ENCODE measurements around the gene IRF2BP1. TPM values are rescaled to one million over a fixed set of nuclear protein-coding genes. Genes with fewer than 3 reads are reported as not detected.

Gene IRF2BP1
- total RNA-seq, 1 experiment from 2014 or later: 21.1 TPM

- H3K4me3 ChIP-seq (ENCODE audit: low read length): no peak overlapping the region
- no peaks in the 10 kb centered on the region for H3K36me3 ChIP-seq (ENCODE audit: insufficient read depth, low read length)
- no peak overlapping the region for H3K9ac ChIP-seq (ENCODE audit: low read length)
- H3K4me1 ChIP-seq (ENCODE audit: low read length): no peaks in the 10 kb centered on the region
- no peak overlapping the region for H3K4me2 ChIP-seq (ENCODE audit: low read depth, low read length, poor library complexity, severe bottlenecking)
- no peaks in the 10 kb centered on the region for H3K27me3 ChIP-seq (ENCODE audit: low read length)
- DNase-seq: no peak
- no peaks in the 10 kb centered on the region for H3K79me2 ChIP-seq (ENCODE audit: low read length)
- no peaks in the 10 kb centered on the region for H3K9me2 ChIP-seq (replicated peaks; ENCODE audit: insufficient read depth, low read length)
- H2AFZ ChIP-seq (ENCODE audit: low read length): no peak overlapping the region
- H3K27ac ChIP-seq (ENCODE audit: low read length): no peak overlapping the region
- no peaks in the 10 kb centered on the region for H4K20me1 ChIP-seq (ENCODE audit: insufficient read depth, low read depth, low read length)
- no peaks in the 10 kb centered on the region for H3K9me3 ChIP-seq (ENCODE audit: low read length)
Observed at GRCh38 chr19:45908956-45909355, 23.0 kb upstream of the IRF2BP1 start.

- no peaks in the 10 kb centered on the region for H3K36me3 ChIP-seq (ENCODE audit: insufficient read depth, low read length)
- no peak overlapping the region for H3K9ac ChIP-seq (ENCODE audit: low read length)
- no peaks in the 10 kb centered on the region for H4K20me1 ChIP-seq (ENCODE audit: insufficient read depth, low read depth, low read length)
- no peaks in the 10 kb centered on the region for H3K9me3 ChIP-seq (ENCODE audit: low read length)
- no peak overlapping the region for H3K27ac ChIP-seq (ENCODE audit: low read length)
- no peak overlapping the region for H3K4me3 ChIP-seq (ENCODE audit: low read length)
- no peak for DNase-seq
- H2AFZ ChIP-seq (ENCODE audit: low read length): no peak overlapping the region
- H3K4me1 ChIP-seq (ENCODE audit: low read length): peaks cover 11% of the 10 kb centered on the region
- H3K9me2 ChIP-seq (replicated peaks; ENCODE audit: insufficient read depth, low read length): no peaks in the 10 kb centered on the region
- H3K27me3 ChIP-seq (ENCODE audit: low read length): no peaks in the 10 kb centered on the region
- peaks cover 10% of the 10 kb centered on the region for H3K79me2 ChIP-seq (ENCODE audit: low read length)
- no peak overlapping the region for H3K4me2 ChIP-seq (ENCODE audit: low read depth, low read length, poor library complexity, severe bottlenecking)
Observed at GRCh38 chr19:45906221-45906620, 20.3 kb upstream of the IRF2BP1 start.

- no peak overlapping the region for H2AFZ ChIP-seq (ENCODE audit: low read length)
- peaks cover 20% of the 10 kb centered on the region for H3K4me1 ChIP-seq (ENCODE audit: low read length)
- no peak overlapping the region for H3K4me2 ChIP-seq (ENCODE audit: low read depth, low read length, poor library complexity, severe bottlenecking)
- H3K27ac ChIP-seq (ENCODE audit: low read length): no peak overlapping the region
- H3K27me3 ChIP-seq (ENCODE audit: low read length): no peaks in the 10 kb centered on the region
- H3K9me2 ChIP-seq (replicated peaks; ENCODE audit: insufficient read depth, low read length): no peaks in the 10 kb centered on the region
- H3K79me2 ChIP-seq (ENCODE audit: low read length): peaks cover 22% of the 10 kb centered on the region
- H3K4me3 ChIP-seq (ENCODE audit: low read length): no peak overlapping the region
- H3K9ac ChIP-seq (ENCODE audit: low read length): no peak overlapping the region
- no peaks in the 10 kb centered on the region for H3K9me3 ChIP-seq (ENCODE audit: low read length)
- no peaks in the 10 kb centered on the region for H4K20me1 ChIP-seq (ENCODE audit: insufficient read depth, low read depth, low read length)
- H3K36me3 ChIP-seq (ENCODE audit: insufficient read depth, low read length): 0 out of 2 replicates have a peak, but pooled peaks cover 1% of the 10 kb centered on the region
- DNase-seq: no peak
Observed at GRCh38 chr19:45905011-45905410, 19.1 kb upstream of the IRF2BP1 start.

DNA sequence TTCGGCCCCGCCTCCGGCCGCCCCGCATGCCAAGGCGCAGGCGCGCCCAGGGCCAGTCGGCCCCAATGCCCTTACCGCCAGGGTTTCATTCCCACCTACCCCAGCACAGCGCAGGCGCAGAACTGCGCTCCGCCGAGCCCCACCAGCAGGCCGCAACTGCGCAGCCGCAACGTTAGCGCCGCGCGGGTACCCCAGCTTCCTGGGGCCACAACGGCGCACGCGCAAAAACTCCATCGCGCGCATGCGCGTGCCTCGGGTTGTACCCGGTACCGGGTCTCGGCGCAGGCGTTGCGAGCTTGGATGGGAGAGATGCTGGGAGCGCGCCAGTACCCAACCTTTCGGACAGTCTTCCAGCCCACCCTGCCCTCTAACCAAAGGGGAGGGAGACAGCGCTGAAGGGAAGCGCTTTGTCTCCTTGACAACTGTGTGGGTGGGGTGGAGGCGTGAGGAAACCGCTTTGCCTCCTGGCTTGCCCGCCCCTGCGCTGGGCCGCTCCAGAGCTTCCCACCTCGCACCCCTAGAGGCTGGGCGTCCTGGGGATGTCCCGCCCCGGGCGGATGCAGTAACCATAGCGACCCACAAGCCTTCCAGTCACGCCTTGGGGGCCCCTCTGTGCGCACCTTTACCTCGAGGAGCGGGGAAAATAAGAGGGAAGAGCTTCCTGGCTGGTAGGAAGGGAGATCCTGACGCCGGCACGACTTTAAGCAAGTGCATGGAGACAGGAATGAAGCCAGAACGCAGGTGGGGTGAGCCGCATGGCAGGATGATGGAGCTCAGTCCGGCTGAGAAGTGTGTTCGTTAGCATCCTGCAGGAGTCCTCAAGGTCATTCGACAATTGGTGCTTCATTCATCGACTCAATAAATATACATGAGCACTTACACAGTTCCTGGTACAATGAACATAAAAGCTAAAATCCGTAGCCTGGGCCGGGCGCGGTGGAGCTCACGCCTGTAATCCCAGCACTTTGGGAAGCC lies 17.0 kb upstream of the IRF2BP1 start:
- H3K36me3 ChIP-seq (ENCODE audit: insufficient read depth, low read length): peaks cover 8% of the 10 kb centered on the region; the same call in 1 of the 2 replicates
- H3K9ac ChIP-seq (ENCODE audit: low read length): peak overlapping the region; percentile 99
- H3K9me3 ChIP-seq (ENCODE audit: low read length): no peaks in the 10 kb centered on the region
- H3K27me3 ChIP-seq (ENCODE audit: low read length): no peaks in the 10 kb centered on the region
- peaks cover 20% of the 10 kb centered on the region for H3K4me1 ChIP-seq (ENCODE audit: low read length)
- DNase-seq: peak; percentile 99
- peak overlapping the region; percentile 85 for H3K4me2 ChIP-seq (ENCODE audit: low read depth, low read length, poor library complexity, severe bottlenecking)
- no peaks in the 10 kb centered on the region for H3K9me2 ChIP-seq (replicated peaks; ENCODE audit: insufficient read depth, low read length)
- peaks cover 26% of the 10 kb centered on the region for H3K79me2 ChIP-seq (ENCODE audit: low read length)
- H3K27ac ChIP-seq (ENCODE audit: low read length): peak overlapping the region; percentile 50
- no peaks in the 10 kb centered on the region for H4K20me1 ChIP-seq (ENCODE audit: insufficient read depth, low read depth, low read length)
- peak overlapping the region; percentile 54; the same call in 1 of the 2 replicates for H2AFZ ChIP-seq (ENCODE audit: low read length)
- H3K4me3 ChIP-seq (ENCODE audit: low read length): peak overlapping the region; percentile 100

DNA sequence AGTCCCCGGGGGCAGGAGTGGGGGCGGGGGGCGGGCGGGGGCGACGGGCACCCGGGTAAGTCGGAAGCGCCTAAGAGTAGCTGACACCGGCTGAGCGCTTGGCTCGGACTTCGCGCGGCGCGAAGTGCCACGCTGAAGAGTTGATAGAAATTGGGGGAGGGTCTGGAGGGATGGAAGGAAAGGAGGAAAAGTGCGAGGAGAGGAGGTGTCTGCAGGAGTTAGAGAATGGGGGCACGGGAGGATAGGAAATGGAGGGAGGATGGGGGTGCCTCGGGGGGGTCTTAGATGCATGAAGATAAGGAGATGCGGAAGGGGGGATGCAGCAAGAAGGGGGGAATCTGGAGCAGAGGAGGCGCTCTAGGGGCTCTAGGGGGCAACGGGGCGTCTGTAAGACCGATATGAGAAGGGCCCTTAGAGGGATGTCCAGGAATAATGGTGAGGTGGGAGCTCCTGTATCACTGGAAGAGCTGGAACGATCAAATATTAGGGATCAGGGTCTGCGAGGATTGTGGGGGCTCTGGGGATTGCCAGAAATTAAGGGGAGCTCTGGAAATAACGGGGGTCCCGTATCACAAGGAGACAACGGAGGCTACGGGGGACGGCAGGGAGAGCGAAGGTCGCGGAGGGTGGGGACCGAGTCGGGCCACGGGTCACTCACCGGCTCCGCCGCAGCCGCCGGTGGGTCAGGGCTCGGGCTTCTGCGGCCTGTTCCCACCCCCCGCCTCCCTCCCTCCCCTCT lies 16.1 kb upstream of the IRF2BP1 start, which contains the start of gene MYPOP:
Gene MYPOP (minus strand): TSS at position 702 of the 739 bp plus-strand sequence. CDS start 840 bp downstream, outside the sequence.
- Histone ChIP-seq H3K9me3 (ENCODE audit: low read length) (no peaks in the 10 kb centered on the region), H3K36me3 (ENCODE audit: insufficient read depth, low read length) (peaks cover 8% of the 10 kb centered on the region; the same call in 1 of the 2 replicates), H3K9me2 (replicated peaks; ENCODE audit: insufficient read depth, low read length) (no peaks in the 10 kb centered on the region), H4K20me1 (ENCODE audit: insufficient read depth, low read depth, low read length) (no peaks in the 10 kb centered on the region), H2AFZ (ENCODE audit: low read length) (peak within 1 kb of the TSS; percentile 93), H3K4me1 (ENCODE audit: low read length) (peaks cover 20% of the 10 kb centered on the region), H3K27ac (ENCODE audit: low read length) (peak within 1 kb of the TSS; percentile 62), H3K27me3 (ENCODE audit: low read length) (no peaks in the 10 kb centered on the region), H3K4me2 (ENCODE audit: low read depth, low read length, poor library complexity, severe bottlenecking) (peak within 1 kb of the TSS; percentile 85), H3K79me2 (ENCODE audit: low read length) (peaks cover 26% of the 10 kb centered on the region), H3K9ac (ENCODE audit: low read length) (peak within 1 kb of the TSS; percentile 99), H3K4me3 (ENCODE audit: low read length) (peak within 1 kb of the TSS; percentile 100)
- peak; percentile 64 for DNase-seq

DNA sequence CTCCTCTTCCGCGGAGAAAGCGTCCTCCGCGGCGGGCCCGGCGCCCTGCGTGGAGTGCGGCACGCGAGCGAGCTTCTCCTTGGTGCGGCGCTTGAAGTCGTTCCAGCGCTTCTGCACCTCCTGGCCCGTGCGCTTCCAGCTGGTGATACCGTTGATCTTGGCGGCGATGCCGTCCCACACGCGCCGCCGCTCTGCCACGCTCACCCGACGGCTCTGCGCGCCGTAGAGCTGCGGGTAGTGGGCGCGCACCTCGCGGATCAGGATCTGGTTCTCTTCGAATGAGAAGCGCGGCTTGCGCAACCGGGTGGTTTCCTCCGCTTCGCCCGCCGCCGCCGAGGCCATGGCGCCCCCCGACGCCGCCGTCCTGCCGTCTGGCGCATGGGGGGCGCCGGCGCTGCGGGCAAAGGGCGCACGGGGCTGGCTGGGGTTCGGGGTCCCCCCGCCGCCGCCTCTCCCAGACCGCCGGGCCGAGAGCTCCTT lies 15.5 kb upstream of the IRF2BP1 start:
- no peaks in the 10 kb centered on the region for H3K9me3 ChIP-seq (ENCODE audit: low read length)
- H3K4me3 ChIP-seq (ENCODE audit: low read length): peak overlapping the region; percentile 100
- no peaks in the 10 kb centered on the region for H3K9me2 ChIP-seq (replicated peaks; ENCODE audit: insufficient read depth, low read length)
- H3K9ac ChIP-seq (ENCODE audit: low read length): peak overlapping the region; percentile 99
- no peaks in the 10 kb centered on the region for H4K20me1 ChIP-seq (ENCODE audit: insufficient read depth, low read depth, low read length)
- DNase-seq: no peak
- H3K27me3 ChIP-seq (ENCODE audit: low read length): no peaks in the 10 kb centered on the region
- peak overlapping the region; percentile 85 for H3K4me2 ChIP-seq (ENCODE audit: low read depth, low read length, poor library complexity, severe bottlenecking)
- peaks cover 20% of the 10 kb centered on the region for H3K4me1 ChIP-seq (ENCODE audit: low read length)
- H3K79me2 ChIP-seq (ENCODE audit: low read length): peaks cover 26% of the 10 kb centered on the region
- H2AFZ ChIP-seq (ENCODE audit: low read length): no peak overlapping the region
- no peak overlapping the region for H3K27ac ChIP-seq (ENCODE audit: low read length)
- H3K36me3 ChIP-seq (ENCODE audit: insufficient read depth, low read length): peaks cover 8% of the 10 kb centered on the region; the same call in 1 of the 2 replicates

DNA sequence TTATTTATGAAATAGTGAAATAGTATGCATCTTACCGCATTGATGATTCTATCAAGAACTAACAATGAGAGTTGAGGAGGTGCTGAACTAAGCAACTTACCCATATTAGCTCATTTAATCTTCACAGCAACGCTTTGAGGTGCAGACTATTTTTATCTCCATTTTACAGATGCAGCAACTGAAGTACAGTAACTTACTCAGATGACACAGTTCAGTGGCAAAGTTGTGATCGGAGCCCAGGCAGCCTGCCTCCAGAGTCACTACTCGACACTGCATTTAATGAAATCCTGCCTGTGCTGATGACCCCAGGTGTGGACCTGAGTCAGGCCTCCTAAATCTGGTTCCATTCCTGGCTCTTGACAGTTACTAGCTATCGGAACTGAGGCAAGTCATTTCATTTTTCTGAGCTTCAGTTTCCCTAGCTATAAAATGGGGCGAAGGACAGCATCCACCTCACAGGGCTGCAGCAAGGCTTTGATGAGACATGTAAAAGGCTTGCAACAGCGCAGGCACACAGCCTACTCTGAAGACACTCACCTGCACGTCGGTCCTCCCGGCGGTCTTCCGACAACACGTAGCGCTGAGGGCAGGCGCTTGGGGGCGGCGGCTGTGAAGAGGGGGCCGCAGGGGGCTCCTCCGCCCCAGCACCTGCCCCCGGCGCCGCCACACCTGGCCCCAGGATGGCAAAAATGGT lies 14.9 kb upstream of the IRF2BP1 start:
- peaks cover 20% of the 10 kb centered on the region for H3K4me1 ChIP-seq (ENCODE audit: low read length)

More for the DNA sequence above, 14.9 kb upstream of the IRF2BP1 start:
- Histone ChIP-seq H3K36me3 (ENCODE audit: insufficient read depth, low read length) (peaks cover 8% of the 10 kb centered on the region; the same call in 1 of the 2 replicates), H3K9me3 (ENCODE audit: low read length) (no peaks in the 10 kb centered on the region), H3K9me2 (replicated peaks; ENCODE audit: insufficient read depth, low read length) (no peaks in the 10 kb centered on the region), H2AFZ (ENCODE audit: low read length) (no peak overlapping the region), H4K20me1 (ENCODE audit: insufficient read depth, low read depth, low read length) (no peaks in the 10 kb centered on the region), H3K27ac (ENCODE audit: low read length) (no peak overlapping the region), H3K27me3 (ENCODE audit: low read length) (no peaks in the 10 kb centered on the region), H3K79me2 (ENCODE audit: low read length) (peaks cover 26% of the 10 kb centered on the region), H3K4me2 (ENCODE audit: low read depth, low read length, poor library complexity, severe bottlenecking) (peak overlapping the region; percentile 85), H3K9ac (ENCODE audit: low read length) (0 out of 2 replicates have a peak overlapping the region, but pooled peaks have one; percentile 99), H3K4me3 (ENCODE audit: low read length) (peak overlapping the region; percentile 100)
- no peak for DNase-seq
